ENCODE data around the gene SMYD3.

GRCh38 chr1:245956225-245956624 is 550.9 kb downstream of the SMYD3 start:
- TF ChIP-seq EZH2 (optimal IDR thresholded peaks at IDR 0.05; ENCODE audit: low read depth, low read length): no peak
- TF ChIP-seq CTCF (IDR thresholded peaks at IDR 0.05; ENCODE audit: low read length): no peak
- TF ChIP-seq EZH2phosphoT487 (IDR thresholded peaks at IDR 0.05; ENCODE audit: low read length): no peak
